Measurements from ENCODE around the gene MRPL27. TPM values are rescaled to one million over a fixed set of nuclear protein-coding genes. Genes with fewer than 3 reads are reported as not detected.

Gene MRPL27
- total RNA-seq, 1 experiment from 2014 or later: 106 TPM

GRCh38 chr17:50386510-50386909 is 13.5 kb upstream of the MRPL27 start:
- ChIA-PET CTCF (interaction anchor here (3.2 kb wide), 1 partner anchor 11 kb away, joined by 13 read pairs; the partner anchor contains the start of gene LRRC59), POLR2A (interaction anchor here (1.9 kb wide), 1 partner anchor 10 kb away, joined by 6 read pairs; the partner anchor contains the start of gene LRRC59), RAD21 (ENCODE audit: low non-redundant PET in 1 of 2, low total read pairs in 2 of 2, uncharacterized antibody in 2 of 2, unreplicated experiment in 2 of 2) (no interaction called here)
- H3K27ac ChIP-seq (ENCODE audit: low read depth, low read length): no peak overlapping the region
- H3K9me3 ChIP-seq (ENCODE audit: control insufficient read depth in 1 of 2, insufficient read depth in 1 of 2, low read depth in 1 of 2, low read length in 2 of 2): no peaks in the 10 kb centered on the region
- peaks cover 71% of the 10 kb centered on the region for H3K79me2 ChIP-seq (ENCODE audit: insufficient read depth, low read length)
- ATAC-seq: no peak
- no peaks in the 10 kb centered on the region for H3K4me1 ChIP-seq (ENCODE audit: control insufficient read depth in 1 of 2, insufficient read depth in 2 of 2, low read length in 2 of 2)
- intact Hi-C loops (cut with micrococcal nuclease): no loop called here
- peaks cover 91 to 94% of the 10 kb centered on the region in 2 experiments for H3K36me3 ChIP-seq (ENCODE audit: control insufficient read depth in 1 of 2, insufficient read depth in 2 of 2, low read length in 2 of 2)
- H2AFZ ChIP-seq (ENCODE audit: low read depth, low read length, poor library complexity, severe bottlenecking): no peak overlapping the region
- DNase-seq (ENCODE audit: low read depth, low spot score): no peak
- TF ChIP-seq JUND (IDR thresholded peaks at IDR 0.05) (no peak), RAD21 (IDR thresholded peaks at IDR 0.05; ENCODE audit: low read depth) (no peak)
- H3K9me2 ChIP-seq (ENCODE audit: insufficient read depth): no peaks in the 10 kb centered on the region
- H3K9ac ChIP-seq (ENCODE audit: low read length): no peak overlapping the region
- H3K27me3 ChIP-seq (ENCODE audit: insufficient read depth, low read length): no peaks in the 10 kb centered on the region
- no TSS peak for BruUV-seq (replicated peaks)
- H3K4me2 ChIP-seq (ENCODE audit: low read length): no peak overlapping the region
- no peak overlapping the region for H3K4me3 ChIP-seq (replicated peaks in 1 of 2; ENCODE audit: low read depth in 1 of 2, low read length in 2 of 2)
- peaks cover 4% of the 10 kb centered on the region; the same call in 1 of the 2 replicates for H4K20me1 ChIP-seq (ENCODE audit: insufficient read depth)

- H2AFZ ChIP-seq (ENCODE audit: low read depth, low read length, poor library complexity, severe bottlenecking): no peak overlapping the region
- H3K4me2 ChIP-seq (ENCODE audit: low read length): no peak overlapping the region
- DNase-seq (ENCODE audit: low read depth, low spot score): no peak
- CTCF ChIA-PET: no interaction called here
- ATAC-seq: no peak
- no peaks in the 10 kb centered on the region for H3K27me3 ChIP-seq (ENCODE audit: insufficient read depth, low read length)
- RAD21 ChIA-PET (ENCODE audit: low non-redundant PET in 1 of 2, low total read pairs in 2 of 2, uncharacterized antibody in 2 of 2, unreplicated experiment in 2 of 2): no interaction called here
- H3K27ac ChIP-seq (ENCODE audit: low read depth, low read length): no peak overlapping the region
- no peaks in the 10 kb centered on the region for H3K4me1 ChIP-seq (ENCODE audit: control insufficient read depth in 1 of 2, insufficient read depth in 2 of 2, low read length in 2 of 2)
- intact Hi-C loops (cut with micrococcal nuclease): no loop called here
- H3K4me3 ChIP-seq (replicated peaks in 1 of 2; ENCODE audit: low read depth in 1 of 2, low read length in 2 of 2): no peak overlapping the region
- POLR2A ChIA-PET: interaction anchor here (1.4 to 1.5 kb wide), 2 partner anchors 13 to 21 kb away, joined by 3 read pairs; no protein-coding TSS in a partner anchor
- BruUV-seq (replicated peaks): no TSS peak
- H3K9ac ChIP-seq (ENCODE audit: low read length): no peak overlapping the region
- H3K9me3 ChIP-seq (ENCODE audit: control insufficient read depth in 1 of 2, insufficient read depth in 1 of 2, low read depth in 1 of 2, low read length in 2 of 2): no peaks in the 10 kb centered on the region
- no peaks in the 10 kb centered on the region for H3K9me2 ChIP-seq (ENCODE audit: insufficient read depth)
- H3K36me3 ChIP-seq (ENCODE audit: control insufficient read depth in 1 of 2, insufficient read depth in 2 of 2, low read length in 2 of 2): peaks cover 66 to 90% of the 10 kb centered on the region in 2 experiments
- TF ChIP-seq ATF3 (IDR thresholded peaks at IDR 0.05) (no peak), REST (IDR thresholded peaks at IDR 0.05; ENCODE audit: low read depth) (no peak), RAD21 (IDR thresholded peaks at IDR 0.05; ENCODE audit: low read depth) (no peak), POLR2AphosphoS5 (IDR thresholded peaks at IDR 0.05; ENCODE audit: low read depth, low read length) (no peak), CBX3 (IDR thresholded peaks at IDR 0.05; ENCODE audit: low read depth) (no peak), EGR1 (IDR thresholded peaks at IDR 0.05; ENCODE audit: low read depth) (no peak), EZH2phosphoT487 (IDR thresholded peaks at IDR 0.05; ENCODE audit: borderline replicate concordance) (no peak), CEBPB (IDR thresholded peaks at IDR 0.05; ENCODE audit: low read depth) (no peak), EZH2 (IDR thresholded peaks at IDR 0.05) (no peak), JUND (IDR thresholded peaks at IDR 0.05) (no peak), ZBTB33 (IDR thresholded peaks at IDR 0.05; ENCODE audit: extremely low read depth, insufficient replicate concordance, low read length) (no peak), YY1 (IDR thresholded peaks at IDR 0.05; ENCODE audit: extremely low read depth, insufficient replicate concordance, low read depth, low read length) (no peak)
- no peaks in the 10 kb centered on the region for H4K20me1 ChIP-seq (ENCODE audit: insufficient read depth)
- peaks cover 36% of the 10 kb centered on the region for H3K79me2 ChIP-seq (ENCODE audit: insufficient read depth, low read length)
Observed at GRCh38 chr17:50382931-50383330, 9.9 kb upstream of the MRPL27 start.

Data from HCT116 (cell line).